GM21723 (cell line): ENCODE results near the gene FGFRL1.
A peak's percentile ranks its signal among the peaks of the same experiment; 100 is the strongest.

Experiments used
- ATAC-seq: cut with Tn5 transposase; IDR thresholded peaks from one replicate; pipeline ENCODE4 v1.9.1; 2021; ENCODE audit warnings: mild to moderate bottlenecking, moderate library complexity; ENCODE audit not compliant: unreplicated experiment

Gene FGFRL1

DNA sequence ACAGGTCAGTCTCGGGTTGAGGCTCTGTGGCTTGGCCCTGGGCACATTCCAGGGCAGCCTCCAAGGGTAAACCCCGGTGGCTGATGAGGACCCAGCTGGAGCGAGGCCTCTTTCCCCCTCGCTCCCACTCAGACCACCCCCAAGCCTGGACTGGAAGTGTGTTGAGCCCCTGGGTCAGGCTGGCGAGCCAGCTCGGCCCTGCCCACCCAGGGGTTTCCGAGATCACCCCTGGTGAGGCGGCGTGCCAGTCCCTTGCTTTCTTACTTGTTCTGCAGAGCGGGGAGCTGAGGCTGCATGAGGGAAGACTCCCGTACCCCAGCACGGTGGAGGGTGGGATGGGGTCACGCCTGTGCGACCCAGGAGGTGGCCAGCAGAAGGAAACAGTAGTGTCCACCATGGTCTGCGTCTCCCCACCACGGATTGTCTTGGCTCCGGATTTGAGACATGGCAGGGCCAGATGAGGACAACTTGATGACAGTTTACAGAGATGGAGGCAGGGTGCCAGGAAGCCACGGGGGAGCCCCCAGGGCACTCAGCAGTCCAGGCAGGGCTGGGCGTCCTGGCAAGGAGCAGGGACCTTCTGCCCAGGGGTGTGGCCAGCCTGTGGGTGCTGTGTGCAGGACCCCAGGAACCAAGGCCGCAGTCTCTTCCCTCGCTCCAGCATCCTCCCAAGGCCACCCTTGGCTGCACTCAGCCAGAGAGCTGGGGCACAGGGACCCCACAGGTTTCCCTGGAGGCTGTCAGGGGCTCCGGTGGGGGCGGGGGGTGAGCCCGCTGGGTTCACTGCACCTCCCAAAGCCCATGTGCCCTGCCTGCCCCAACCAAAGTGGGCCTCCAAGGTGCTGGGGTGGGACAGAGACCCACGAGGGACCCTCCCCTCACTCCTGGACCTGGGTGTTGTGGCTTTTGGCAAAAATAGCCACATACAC, 6.6 kb upstream of the FGFRL1 start:
- ATAC-seq: no peak

DNA sequence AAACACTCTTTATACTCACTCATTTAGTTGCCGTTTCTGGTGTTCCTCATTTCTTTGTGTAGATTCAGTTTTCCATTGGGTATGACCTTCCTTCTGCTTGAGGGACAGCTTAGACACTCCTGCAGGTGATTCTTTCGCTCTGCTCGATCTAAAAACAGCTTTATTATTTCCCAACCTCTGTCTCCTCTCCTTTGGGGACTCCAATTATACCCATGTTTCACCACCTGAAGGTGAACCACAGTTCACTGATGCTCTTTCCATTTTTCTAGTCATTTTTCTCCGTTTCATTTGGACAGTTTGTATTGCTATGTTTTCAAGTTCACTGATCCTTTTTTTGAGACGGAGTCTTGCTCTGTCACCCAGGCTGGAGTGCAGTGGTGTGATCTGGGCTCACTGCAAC, 4.6 kb upstream of the FGFRL1 start:
- no peak for ATAC-seq

DNA sequence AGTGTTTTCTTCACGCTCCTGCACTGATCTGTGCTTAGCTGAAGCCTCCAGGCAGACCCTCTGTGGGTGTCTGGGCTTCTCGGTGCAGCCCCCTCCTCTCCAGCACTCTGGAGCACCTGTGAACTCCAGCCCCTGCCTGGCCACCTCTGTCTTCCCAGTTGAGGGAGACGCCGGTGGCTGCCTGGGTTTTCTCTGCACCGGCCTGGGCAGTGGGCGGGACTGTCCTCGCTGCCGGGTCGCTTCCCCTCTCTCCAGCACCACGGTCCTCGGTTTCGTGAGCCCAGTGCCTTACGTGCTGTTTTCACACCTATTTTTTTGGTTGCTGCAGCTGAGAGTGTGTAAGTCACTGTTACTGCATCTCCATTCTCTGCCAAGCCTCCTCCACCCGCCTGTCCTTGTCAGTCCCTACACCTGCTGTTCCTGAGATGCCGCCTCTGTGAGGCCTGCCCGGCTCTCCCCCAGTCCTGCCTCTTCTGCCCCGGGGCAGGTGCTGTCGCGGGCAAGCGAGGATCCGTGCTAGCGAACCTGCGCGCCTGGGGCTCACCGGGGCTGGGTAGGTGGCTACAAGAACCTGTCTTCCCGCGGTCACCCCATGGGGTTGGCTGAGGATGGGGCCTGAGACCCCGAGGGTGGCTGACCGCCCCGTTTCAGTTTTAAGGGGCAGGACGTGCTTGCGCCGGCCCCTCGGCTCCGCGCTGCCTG, 2.4 kb upstream of the FGFRL1 start:
- peak; percentile 12 for ATAC-seq

DNA sequence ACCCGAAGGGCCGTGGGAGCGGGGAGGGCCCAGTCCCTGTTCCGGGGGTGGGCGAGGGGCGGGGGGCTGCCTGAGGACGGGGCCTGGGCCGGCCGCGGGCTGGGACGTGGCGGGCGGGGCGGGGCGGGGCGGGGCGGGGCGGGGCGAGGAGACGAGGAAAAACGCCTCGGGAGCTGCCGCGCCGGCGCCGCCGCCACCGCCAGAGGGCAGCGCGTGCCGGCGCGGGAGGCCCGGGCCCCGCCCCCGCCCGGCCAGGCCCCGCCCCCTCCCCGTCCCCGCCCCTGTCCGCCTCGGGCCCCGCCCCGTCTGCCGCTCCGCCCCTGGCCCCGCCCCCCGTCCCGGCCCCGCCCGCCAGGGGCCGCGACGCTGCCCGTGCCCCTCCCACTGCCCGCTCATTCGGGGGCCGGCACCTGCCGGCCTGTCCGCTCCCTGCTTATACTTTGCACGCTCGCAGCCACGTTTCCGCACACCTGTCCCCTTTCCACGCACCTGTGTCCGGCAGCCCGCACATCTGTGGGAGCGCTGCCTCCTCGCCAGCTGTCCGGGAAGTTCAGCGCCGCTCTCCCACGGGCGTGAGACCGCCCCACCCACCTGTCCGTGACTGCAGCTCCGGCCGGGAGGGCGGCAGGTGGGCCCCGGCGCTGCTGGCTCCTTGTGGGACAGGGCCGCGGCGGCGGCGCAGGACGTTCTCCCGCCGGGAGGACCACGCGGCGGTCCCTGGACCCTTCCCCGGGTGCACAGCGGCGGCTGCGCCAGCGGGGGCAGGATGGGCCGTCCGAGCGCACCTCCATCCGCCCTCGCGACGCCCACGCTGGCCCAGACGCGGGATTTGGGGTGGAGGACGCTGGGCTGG, 1.7 kb upstream of the FGFRL1 start:
- peak; percentile 48 for ATAC-seq

DNA sequence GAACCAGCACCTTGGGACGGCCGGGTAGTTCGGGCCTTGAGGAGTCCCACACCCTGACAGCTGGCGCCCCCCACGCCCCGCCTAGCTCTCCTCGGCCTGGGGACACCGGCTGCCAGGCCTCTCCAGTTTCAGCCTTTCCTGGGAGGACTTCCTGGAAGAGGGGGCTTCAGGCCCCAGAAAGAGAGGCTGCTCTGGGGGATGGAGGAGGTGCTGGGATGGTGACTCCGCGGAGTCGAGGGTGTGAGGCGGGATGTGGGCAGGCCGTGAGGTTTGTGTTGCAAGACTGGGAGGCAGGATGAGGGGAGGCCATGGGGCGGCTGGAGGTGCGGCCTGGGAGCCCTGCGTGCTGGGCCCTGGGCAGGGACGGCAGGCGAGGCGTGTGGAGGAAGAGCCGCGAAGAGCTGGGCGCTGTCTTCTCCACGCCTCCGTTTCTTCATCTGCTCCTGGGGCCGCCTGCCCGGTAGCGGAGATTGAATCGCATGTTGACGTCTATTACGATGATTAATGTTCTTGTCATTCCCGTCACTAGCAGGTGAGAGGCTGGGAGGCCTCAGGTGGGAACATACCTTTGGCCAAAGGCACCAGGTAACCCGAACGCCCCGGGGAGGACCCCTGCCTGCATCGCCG, 918 bp upstream of the FGFRL1 start:
- peak; percentile 15 for ATAC-seq

DNA sequence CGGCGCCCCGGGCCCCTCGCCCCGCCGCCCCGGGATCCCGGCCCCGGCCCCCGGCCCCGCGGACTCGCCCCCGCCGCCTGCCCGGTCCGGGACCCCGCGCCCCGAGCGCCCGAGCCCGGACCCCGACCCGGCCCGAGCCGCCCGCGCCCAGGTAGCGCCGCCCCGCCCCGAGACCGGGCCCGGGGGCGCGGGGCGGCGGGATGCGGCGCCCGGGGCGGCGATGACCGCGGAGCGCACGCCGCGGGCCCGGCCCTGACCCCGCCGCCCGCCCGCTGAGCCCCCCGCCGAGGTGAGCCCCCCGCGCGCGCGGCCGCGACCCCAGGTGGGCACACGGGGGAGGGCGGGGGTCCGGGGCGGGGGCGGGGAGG, 224 bp downstream of the FGFRL1 start:
- no peak for ATAC-seq

DNA sequence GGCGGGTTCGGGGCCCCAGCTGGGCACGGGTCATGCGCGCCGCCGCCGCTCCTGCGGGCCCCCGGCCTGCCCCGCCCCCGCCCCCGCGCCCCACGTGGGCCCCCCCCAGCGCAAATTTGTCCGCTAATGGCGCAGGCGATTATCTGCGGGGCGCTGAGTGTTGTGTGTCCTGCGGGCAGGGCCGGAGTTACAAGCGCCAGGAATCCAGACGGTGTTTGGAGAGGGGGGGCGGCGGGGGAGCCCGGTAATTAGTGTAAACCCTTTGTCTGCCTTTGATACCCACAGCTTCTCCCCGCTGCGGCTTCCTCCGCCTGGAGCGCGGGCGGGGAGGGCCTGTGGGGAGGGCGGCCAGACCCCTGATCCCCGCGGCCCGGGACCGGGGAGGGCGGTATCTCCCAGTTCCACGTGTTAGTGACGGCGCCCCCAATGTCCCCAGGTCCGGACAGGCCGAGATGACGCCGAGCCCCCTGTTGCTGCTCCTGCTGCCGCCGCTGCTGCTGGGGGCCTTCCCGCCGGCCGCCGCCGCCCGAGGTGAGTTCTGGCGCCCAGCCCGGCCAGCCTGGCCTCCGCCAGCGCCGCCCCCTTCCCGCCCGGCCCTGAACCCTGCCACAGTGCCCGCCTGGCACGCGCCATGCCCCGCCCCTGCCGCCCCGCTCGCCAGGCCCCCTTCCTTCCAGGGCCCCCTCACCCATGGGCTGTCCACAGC, 761 bp downstream of the FGFRL1 start:
- ATAC-seq: no peak

DNA sequence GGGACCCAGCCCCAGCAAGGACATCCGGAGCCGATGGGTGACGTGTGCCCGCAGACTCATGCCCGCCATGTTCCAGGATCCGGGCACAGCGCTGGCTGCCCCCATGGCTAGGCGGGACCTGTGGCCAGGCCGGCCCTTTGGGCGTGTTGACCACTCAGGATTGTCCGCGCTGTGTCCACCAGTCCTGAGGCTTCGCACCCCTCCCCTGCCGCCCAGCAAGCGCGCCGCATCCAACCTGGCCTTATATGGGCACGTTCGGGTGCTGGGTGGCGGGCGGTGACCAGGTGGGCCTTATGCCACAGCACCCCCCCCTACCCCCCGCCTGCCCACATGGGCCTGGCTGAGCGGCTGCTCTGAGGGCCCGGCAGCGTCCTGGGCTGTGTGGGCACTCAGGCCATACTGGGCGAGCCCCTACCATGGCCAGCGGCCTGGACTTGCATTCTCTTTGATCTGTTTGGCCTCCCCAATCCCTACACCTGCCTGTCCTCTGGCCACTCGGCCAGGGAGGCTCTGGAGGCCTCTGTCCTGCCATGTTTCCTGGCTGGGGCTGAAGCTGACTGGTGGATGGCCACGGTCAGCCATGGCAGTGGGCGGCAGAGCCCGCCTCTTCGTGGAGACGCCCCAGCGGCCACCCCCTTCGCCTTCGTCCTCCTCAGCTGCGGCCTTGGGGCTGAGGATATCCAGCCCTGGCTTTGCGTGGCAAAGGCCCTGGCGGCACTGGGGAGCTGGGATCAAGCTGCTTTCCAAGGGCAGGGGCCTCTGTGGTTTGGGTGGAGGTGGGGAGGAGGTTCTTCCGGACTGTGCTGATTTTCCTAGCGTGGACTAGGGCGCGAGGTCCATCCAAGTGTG, 2.0 kb downstream of the FGFRL1 start:
- ATAC-seq: no peak

DNA sequence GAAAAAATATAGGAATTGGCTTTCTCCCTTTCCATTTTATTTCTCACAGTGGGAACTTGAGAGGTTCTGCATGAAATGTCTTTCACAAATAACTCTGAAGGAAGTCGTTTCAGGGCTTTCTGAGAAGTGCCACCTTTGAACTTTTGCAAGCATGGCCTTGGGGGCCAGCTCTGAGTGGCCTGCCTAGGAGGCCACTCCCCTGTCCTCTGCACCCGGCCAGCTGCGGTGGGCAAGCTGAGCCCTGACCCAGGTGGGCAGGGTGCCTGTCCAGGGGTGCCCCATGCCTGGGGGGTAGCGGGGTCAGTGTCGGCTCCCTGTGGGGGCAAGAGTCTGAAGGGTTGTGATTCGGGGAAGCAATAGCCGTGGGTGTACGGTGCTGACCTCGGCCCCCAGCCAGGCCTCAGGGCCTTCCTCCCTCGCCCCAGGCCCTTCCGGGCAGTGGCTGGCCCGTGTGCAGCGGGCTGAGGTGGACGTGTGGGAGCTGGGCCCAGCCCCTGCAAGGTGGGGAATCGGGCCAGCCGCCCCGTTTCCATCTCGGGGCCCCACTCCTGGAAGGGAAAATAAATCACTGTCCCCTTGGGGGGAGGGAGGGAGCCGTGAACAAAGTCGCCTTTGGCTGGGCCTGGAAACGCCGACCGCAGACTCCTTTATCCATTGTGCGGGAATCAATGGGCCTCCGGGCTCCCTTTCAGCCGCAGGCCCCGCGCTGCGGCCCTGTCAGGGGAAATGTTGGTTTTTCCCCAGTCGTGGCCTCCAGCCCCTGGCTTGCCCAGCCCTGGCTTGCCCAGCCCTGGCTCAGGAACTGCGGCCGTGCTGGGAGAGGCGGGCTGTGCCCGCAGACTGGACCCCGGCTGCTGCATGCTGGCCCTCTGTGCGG, 3.1 kb downstream of the FGFRL1 start:
- no peak for ATAC-seq

DNA sequence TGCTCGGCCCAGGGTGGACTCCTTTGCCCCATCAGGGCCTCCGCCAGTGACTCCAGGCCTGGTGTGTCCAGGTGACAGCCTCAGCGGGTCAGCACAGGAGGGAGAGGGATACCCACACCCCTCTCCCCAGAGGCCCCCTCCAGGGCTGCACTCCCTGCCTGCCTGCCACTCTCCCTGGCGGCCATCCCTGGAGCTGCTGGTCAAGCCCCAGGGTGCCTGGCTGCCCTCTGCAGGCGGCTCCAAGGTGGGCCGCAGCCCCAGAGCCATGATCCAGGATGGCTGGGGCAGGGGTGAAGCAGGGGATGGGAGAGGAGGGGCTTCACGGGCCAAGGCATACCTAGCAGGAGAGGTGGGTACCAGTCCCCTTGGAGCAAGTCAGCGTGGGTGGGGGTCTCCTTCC, 3.8 kb downstream of the FGFRL1 start:
- no peak for ATAC-seq

DNA sequence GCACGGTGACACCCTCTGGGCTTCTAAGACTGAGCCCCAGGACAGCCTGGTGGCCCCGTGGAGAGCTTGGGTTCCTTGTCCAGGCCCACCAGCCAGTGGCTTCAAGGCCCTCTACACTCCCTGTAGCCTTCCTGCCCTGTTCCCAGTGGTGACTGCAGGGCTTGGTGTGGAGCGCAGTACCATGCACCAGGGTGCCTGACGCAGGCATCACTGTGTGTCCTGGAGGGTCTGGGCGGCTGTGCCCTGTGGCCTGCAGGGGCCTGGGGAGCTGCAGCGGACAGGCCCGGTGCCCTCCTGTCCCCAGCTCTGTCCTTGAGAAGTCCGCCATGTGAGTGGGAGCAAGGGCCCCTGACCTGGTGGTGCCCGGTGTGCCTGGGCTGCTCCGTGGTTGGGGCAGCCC, 4.3 kb downstream of the FGFRL1 start:
- no peak for ATAC-seq

DNA sequence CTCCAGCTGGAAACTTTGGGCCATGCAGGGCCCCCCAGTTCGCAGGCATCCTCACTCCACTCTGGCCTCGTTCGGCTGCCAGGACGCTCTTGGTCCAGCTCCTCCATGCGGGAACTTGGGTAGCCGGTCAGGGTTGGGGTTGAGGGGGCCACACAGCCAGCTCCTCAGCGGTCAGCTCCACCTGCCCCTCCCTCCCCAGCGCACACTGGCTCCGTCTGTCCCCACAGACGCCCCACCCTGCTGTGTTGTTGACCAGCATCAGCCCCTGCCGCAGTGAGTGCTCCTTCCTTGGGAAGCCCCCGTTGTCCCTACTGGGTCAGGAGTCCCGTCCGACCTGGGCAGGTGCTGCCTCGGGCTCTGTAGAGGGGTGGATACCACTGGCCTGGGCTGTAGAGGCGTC, 5.8 kb downstream of the FGFRL1 start:
- no peak for ATAC-seq

DNA sequence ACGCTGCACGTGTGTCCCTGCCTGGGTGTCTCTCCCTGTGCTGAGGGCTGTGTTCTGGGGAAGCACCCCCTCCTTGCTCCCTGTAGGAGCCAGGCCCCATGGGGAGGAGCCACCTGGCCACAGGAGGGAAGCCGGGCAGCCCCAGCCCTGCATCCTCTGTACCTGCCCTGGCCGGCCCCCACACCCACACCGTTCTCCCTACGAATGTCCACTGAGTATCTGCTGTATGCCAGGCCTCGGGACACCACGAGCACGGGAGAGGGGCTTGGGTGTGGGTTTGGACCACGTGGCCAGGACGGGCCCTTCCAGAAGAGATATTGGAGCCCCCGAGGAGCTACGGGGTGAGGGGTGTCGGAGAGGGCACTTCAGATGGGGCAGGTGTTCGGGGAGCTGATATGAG, 6.3 kb downstream of the FGFRL1 start:
- ATAC-seq: no peak

DNA sequence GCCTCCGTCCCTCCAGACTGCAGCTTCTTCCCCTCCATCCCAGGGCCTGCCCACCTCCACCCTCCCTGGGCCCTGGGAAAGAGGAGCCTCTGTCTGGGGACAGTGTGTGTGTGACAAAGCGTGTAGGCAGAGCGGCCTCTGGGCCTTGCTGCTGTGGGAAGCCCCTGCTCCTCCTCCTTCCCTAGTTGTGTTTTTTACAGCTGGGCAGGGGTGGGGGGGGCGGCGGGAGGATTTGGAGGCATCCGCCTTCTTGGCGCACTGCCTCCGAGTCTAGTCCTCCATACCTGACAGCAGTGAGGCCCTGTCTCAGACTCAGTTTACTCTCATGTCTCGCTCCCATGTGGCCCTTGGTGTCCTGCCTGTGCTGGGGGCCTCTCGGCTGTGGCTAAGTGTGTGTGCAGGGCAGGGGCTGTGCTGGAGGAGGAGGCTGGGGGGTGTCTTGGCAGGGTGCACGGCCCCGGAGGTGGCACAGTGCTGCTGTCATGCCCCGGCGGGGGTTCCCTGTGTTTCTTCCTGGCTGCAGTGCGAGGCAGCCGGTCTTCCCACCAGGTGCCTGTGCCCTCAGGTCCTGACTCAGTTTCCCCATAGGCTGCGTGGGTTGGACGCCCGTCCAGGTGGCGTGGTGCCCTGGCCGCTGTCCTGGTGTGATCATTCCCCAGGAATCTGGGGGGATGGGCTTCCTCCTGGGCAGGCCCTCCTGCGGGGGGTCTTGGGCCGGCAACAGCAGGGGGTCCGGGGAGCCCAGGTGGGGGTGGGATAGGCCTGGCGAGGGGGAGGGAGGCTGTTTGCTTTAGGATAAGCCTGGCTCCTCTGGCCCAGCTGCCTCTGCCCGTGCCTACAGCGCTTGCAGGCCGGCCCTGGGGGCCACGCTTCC, 7.0 kb downstream of the FGFRL1 start:
- ATAC-seq: no peak

DNA sequence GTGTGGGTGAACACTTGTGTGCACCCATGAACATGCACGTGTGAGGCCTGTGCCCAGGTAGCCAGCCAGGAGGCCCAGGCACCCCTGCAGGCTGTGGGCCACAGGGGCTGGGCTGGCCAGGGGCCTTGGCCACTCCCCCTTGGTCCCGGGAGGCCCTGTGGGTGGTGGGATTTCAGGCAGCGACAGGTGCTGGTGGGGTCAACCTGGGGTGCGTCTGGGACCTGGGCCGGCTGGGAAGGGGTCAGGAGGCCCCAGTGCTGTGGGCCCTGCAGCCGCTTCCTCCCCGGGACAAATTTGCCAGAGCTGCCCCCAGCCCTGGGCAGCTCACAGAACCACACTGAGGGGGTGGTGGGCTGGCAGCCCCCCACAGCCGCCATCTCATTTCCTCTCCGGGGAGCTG, 7.9 kb downstream of the FGFRL1 start:
- ATAC-seq: no peak

DNA sequence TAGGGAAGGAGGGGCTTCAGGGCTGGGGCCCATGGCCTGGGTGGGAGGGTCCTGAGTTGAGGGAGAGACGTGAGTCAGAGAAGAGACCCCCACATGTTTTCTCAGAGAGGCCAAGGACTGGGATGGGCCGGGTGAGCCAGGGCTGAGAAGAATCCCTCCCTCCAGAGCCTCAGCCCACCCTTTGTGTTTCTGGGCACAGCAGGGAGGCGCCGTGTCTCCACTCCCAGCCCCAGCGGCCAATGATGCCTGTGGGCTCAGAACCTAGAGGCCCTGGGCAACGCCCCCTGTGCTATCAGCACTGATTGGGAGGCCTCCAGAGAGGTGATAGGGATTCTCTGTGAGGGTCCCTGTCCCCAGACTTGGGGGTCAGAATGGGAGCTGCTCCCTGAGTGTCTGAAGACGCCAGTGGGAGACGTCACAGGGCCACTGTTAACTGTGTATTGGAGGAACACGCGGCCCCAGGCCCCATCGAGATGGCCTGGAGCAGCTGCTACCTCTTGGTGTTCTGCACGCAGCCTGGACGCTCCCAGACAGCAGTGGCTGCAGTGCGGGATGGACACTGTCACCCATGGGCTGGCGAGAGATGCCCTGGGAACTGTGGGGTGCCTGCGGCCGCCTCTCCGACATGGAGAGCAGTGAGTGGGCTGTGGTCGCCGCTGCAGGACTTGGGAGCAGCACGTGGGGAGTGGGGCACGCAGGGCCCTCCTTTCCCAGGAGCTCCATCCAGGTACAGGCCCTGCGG, 8.5 kb downstream of the FGFRL1 start:
- no peak for ATAC-seq
